Suprapubic skin (tissue), 3 donors: Measurements from ENCODE around the gene USP14.

ENCODE experiments used
- POLR2A ChIP-seq, 2 donors: fragments of 450-650 bp; IDR thresholded peaks; one replicate each; pipeline ENCODE4 v1.6.1; 2017; ENCODE audit warnings: antibody characterized with exemption in 2 of 2, mild to moderate bottlenecking in 2 of 2, moderate library complexity in 2 of 2
- TF ChIP-seq, protein P1 (sequence below), 2 donors: fragments of 200-600 bp in 1 of 2; fragments of 450-650 bp in 1 of 2; sonication (generic) in 1 of 2; IDR thresholded peaks; one replicate each; pipeline ENCODE4 v1.5.1; 2016 to 2019; ENCODE audit warnings: antibody characterized with exemption in 2 of 2, mild to moderate bottlenecking in 1 of 2, moderate library complexity in 1 of 2

GRCh38 chr18:158128-159036 is at the start of gene USP14:
- TF ChIP-seq, protein P1, sequence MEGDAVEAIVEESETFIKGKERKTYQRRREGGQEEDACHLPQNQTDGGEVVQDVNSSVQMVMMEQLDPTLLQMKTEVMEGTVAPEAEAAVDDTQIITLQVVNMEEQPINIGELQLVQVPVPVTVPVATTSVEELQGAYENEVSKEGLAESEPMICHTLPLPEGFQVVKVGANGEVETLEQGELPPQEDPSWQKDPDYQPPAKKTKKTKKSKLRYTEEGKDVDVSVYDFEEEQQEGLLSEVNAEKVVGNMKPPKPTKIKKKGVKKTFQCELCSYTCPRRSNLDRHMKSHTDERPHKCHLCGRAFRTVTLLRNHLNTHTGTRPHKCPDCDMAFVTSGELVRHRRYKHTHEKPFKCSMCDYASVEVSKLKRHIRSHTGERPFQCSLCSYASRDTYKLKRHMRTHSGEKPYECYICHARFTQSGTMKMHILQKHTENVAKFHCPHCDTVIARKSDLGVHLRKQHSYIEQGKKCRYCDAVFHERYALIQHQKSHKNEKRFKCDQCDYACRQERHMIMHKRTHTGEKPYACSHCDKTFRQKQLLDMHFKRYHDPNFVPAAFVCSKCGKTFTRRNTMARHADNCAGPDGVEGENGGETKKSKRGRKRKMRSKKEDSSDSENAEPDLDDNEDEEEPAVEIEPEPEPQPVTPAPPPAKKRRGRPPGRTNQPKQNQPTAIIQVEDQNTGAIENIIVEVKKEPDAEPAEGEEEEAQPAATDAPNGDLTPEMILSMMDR (IDR thresholded peaks at IDR 0.05): no peak
- TF ChIP-seq POLR2A (IDR thresholded peaks at IDR 0.05): peak in 1 of 2 donors; percentile 33
